HepG2 (cell line): ENCODE data around the gene TOM1L2. TPM values are rescaled to one million over a fixed set of nuclear protein-coding genes. Genes with fewer than 3 reads are reported as not detected.

ENCODE experiments used
- ARHGAP35 ChIP-seq: sonication (generic); formaldehyde crosslinking; IDR thresholded peaks from 2 replicates; pipeline ENCODE4 v1.9.0; 2022; ENCODE audit warnings: mild to moderate bottlenecking, inconsistent platforms, moderate library complexity, missing genetic modification reagents, borderline replicate concordance
- ARID4A ChIP-seq: sonication (generic); formaldehyde crosslinking; IDR thresholded peaks from 2 replicates; pipeline ENCODE4 v1.5.0; 2020; ENCODE audit warnings: mild to moderate bottlenecking, missing genetic modification reagents, borderline replicate concordance
- GATAD1 ChIP-seq: IDR thresholded peaks from 2 replicates; pipeline ENCODE4 v1.6.1; 2016; ENCODE audit warnings: missing genetic modification reagents, missing compliant biosample characterization
- HOMEZ ChIP-seq: IDR thresholded peaks from 2 replicates; pipeline ENCODE4 v1.6.1; 2016; ENCODE audit warnings: low read depth
- MLXIP ChIP-seq: sonication (generic); formaldehyde crosslinking; IDR thresholded peaks from 2 replicates; pipeline ENCODE4 v1.9.0; 2021; ENCODE audit warnings: missing genetic modification reagents, borderline replicate concordance
- POLR2G ChIP-seq: fragments of 200-400 bp; formaldehyde crosslinking; IDR thresholded peaks from 2 replicates; pipeline ENCODE4 v1.6.1; 2018; ENCODE audit warnings: mild to moderate bottlenecking, low read depth, low read length, moderate library complexity
- SAP130 ChIP-seq: IDR thresholded peaks from 2 replicates; pipeline ENCODE4 v1.6.1; 2016; ENCODE audit warnings: low read depth
- SCMH1 ChIP-seq: sonication (generic); formaldehyde crosslinking; IDR thresholded peaks from 2 replicates; pipeline ENCODE4 v1.9.0; 2021; ENCODE audit warnings: missing genetic modification reagents, mild to moderate bottlenecking, borderline replicate concordance
- ZNF20 ChIP-seq: sonication (generic); formaldehyde crosslinking; IDR thresholded peaks from 2 replicates; pipeline ENCODE4 v1.4.0; 2020; ENCODE audit warnings: mild to moderate bottlenecking, moderate library complexity, missing genetic modification reagents
- ZNF44 ChIP-seq: sonication (generic); formaldehyde crosslinking; IDR thresholded peaks from 2 replicates; pipeline ENCODE4 v1.5.1; 2020; ENCODE audit warnings: mild to moderate bottlenecking, missing genetic modification reagents
- ZNF468 ChIP-seq: sonication (generic); formaldehyde crosslinking; IDR thresholded peaks from 2 replicates; pipeline ENCODE4 v1.8.0; 2022; ENCODE audit warnings: mild to moderate bottlenecking, moderate library complexity, missing genetic modification reagents
- ZNF629 ChIP-seq: sonication (generic); formaldehyde crosslinking; conservative IDR thresholded peaks from 2 replicates; pipeline ENCODE4 v1.5.0; 2020; ENCODE audit warnings: missing genetic modification reagents
- ZNF687 ChIP-seq: sonication (generic); formaldehyde crosslinking; IDR thresholded peaks from 2 replicates; pipeline ENCODE4 v1.5.1; 2020; ENCODE audit warnings: mild to moderate bottlenecking, missing genetic modification reagents, moderate library complexity
- ZNF790 ChIP-seq: sonication (generic); formaldehyde crosslinking; IDR thresholded peaks from 2 replicates; pipeline ENCODE4 v1.8.0; 2022; ENCODE audit warnings: missing genetic modification reagents, mild to moderate bottlenecking, borderline replicate concordance
- polyA plus RNA-seq, 8 experiments: library from polyadenylated mRNA; depleted of rRNA in 3 of 8; stranded (reverse) in 7 of 8; unstranded in 1 of 8; fragments of >200 nt; fragmentation: Illumina TruSeq in 4 of 8; extraction: Trizol in 4 of 8; gene quantifications; 2 replicates each; pipeline versions ENCODE4 v1.2.1 to v1.2.3, GENCODE V29; 2011 to 2016; ENCODE audit warnings: low read depth in 4 of 8, missing spikeins in 1 of 8, mixed read lengths in 1 of 8; ENCODE audit not compliant: insufficient read depth in 1 of 8
- total RNA-seq, 5 experiments: library from RNA; depleted of rRNA; stranded (reverse); fragments of >200 nt; fragmentation: Illumina TruSeq; extraction: Trizol; gene quantifications; 2 replicates each; pipeline ENCODE4 v1.2.3, GENCODE V29; 2016; ENCODE audit warnings: low read depth in 1 of 5

The TOM1L2 gene
- total and polyA plus RNA-seq, 2 of the 13 experiments (the other 11 are each of a cell fraction or from before 2014, with no cell fraction given), result 4.7 to 7.4 TPM

DNA sequence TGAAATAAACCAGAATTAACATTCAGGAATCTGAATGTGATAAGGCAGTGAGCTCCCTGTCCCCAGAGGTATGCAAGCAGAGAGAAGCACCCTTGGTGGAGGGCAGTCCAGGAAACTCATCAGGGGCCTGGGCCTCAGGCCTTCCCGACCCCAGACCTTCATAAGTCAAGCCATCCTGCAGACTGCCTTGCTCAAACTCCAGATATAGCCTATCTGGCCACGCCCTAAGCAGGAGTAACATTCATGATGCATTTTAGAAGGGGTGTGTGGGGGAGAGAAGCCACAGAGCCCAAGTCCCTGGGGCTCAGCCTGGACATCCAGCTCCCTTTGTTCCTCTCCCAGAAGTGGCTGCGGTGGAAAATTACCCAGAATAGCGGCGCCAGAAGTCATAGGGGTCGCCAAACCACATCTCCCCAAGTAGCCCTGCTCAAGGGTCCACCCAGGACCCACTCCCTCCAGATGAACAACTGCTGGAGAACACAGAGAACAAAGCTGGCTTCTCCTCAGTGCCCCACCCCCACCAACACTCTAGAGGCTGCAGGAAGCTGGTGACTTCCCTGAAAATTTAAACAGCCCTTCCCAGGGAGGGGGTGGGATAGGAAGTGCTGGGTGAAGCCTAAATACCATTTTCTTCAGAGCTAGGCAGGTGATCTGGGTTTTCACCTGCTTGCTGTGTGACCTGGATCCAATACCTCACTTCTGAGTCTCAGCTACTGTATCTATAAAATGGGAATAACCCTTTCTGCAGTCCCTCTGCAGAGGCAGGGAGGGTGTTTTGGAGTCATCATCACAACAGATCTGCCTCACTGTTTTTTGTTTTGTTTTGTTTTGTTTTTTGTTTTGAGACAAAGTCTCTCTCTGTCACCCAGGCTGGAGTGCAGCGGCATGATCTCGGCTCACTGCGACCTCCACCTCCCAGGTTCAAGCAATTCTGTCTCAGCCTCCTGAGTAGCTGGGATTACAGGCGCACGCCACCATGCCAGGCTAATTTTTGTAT, 133.9 kb downstream of the TOM1L2 start (continued):
- TF ChIP-seq ARID4A (CRISPR knock-in tag), result no peak; the same call in 1 of the 2 replicates
- TF ChIP-seq ZNF790 (CRISPR knock-in tag), result no peak
- no peak for TF ChIP-seq ARHGAP35 (CRISPR knock-in tag)
- TF ChIP-seq SCMH1 (CRISPR knock-in tag), result no peak
- TF ChIP-seq ZNF629 (CRISPR knock-in tag), result peak; percentile 90
- TF ChIP-seq MLXIP (CRISPR knock-in tag), result no peak
- TF ChIP-seq SAP130 (CRISPR knock-in tag), result peak; percentile 53
- TF ChIP-seq POLR2G, result peak; percentile 51
- no peak for TF ChIP-seq ZNF687
- TF ChIP-seq ZNF468, result no peak
- 0 out of 2 replicates have a peak, but pooled peaks have one; percentile 27 for TF ChIP-seq ZNF44 (CRISPR knock-in tag)
- no peak for TF ChIP-seq GATAD1 (CRISPR knock-in tag)
- 0 out of 2 replicates have a peak, but pooled peaks have one; percentile 51 for TF ChIP-seq ZNF20 (CRISPR knock-in tag)
- TF ChIP-seq HOMEZ (CRISPR knock-in tag), result 0 out of 2 replicates have a peak, but pooled peaks have one; percentile 38
